ENCODE results near the gene HOXB3. TPM values are rescaled to one million over a fixed set of nuclear protein-coding genes. Genes with fewer than 3 reads are reported as not detected.

HOXB3 gene
- total RNA-seq, 2 donors from 2014 or later = 9.0 to 15.4 TPM

GRCh38 chr17:48564188-48565021 is 25.6 kb downstream of the HOXB3 start:
- ATAC-seq (peak; percentile 36 to 55), DNase-seq (ENCODE audit: low spot score) (no peak)
- Mint-ChIP-seq H3K4me3 (no peak overlapping the region), H3K9me3 (no peaks in the 10 kb centered on the region), H3K36me3 (no peaks in the 10 kb centered on the region), H3K4me1 (ENCODE audit: low read depth in 2 of 2) (peaks cover 11 to 35% of the 10 kb centered on the region in 2 donors), H3K27me3 (peaks cover 0 to 2% of the 10 kb centered on the region in 2 donors), H3K27ac (no peak overlapping the region)

DNA sequence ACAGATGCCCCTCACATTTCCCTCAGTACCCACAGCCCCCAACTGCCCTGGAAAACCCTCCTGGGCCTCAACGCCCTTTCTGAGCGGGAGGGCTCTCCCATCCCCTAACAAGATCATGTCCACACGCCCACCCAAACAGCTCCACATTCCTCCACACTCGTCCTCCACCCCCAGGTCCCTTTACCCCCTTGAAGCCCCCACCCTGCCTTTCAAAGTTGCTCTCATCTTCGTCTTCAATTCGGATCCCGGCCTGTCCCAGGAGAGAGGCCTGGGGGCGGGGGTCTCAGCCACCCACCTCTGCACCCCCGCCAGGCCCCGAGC is 26.2 kb downstream of the HOXB3 start:
- Mint-ChIP-seq H3K4me1 (ENCODE audit: low read depth in 2 of 2) (peaks cover 11 to 35% of the 10 kb centered on the region in 2 donors), H3K36me3 (no peaks in the 10 kb centered on the region), H3K27ac (no peak overlapping the region), H3K4me3 (no peak overlapping the region), H3K9me3 (no peaks in the 10 kb centered on the region), H3K27me3 (peaks cover 0 to 2% of the 10 kb centered on the region in 2 donors)
- no peak for ATAC-seq
- no peak for DNase-seq (ENCODE audit: low spot score)

DNA sequence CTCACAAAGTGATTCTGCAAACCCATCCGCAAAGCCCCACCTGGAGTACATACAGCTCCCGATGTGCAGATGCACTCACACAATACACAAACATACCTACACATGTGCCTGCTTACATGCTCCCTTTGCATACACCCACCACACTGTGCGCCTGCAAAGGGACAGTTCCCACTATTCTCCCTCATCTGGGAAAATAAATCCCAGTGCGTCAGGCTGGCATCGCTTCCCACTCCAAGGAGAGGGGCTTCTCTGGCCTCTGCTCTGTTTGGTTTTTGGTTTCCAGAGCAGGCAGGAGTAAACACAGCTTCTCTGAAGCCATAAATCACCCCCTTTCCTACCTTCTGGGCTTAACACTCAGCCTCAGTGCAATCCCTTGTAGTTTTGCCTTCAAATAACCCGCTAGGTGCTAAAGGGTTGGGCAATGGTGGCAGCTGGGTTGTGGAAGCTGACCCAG is 26.6 kb downstream of the HOXB3 start:
- DNase-seq (ENCODE audit: low spot score) = no peak
- peaks cover 0 to 2% of the 10 kb centered on the region in 2 donors for H3K27me3 Mint-ChIP-seq
- no peaks in the 10 kb centered on the region for H3K9me3 Mint-ChIP-seq

DNA sequence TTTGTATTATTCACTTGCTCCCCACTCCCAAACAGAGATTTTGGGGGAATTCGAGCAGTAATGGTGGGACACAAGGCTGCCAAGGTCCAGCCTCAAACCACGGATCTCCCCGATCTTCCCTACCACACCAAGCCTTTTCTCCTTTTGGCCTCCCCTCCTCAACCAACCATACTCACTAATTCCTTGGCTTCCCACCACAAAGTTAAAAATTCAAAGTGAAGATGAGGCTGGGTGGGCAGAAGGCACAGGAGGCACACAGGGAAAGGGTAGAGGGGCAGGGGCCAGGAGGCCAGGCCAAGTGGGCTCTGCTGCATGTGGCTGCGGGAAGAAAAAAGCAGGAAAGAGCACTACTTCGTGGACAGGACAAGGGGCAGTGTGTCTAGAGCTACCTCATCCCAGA is 27.1 kb downstream of the HOXB3 start:
- no peak overlapping the region for H3K27ac Mint-ChIP-seq
- no peak for DNase-seq (ENCODE audit: low spot score)

More for the DNA sequence above, 26.6 kb downstream of the HOXB3 start:
- no peak for ATAC-seq
- Mint-ChIP-seq H3K36me3 (no peaks in the 10 kb centered on the region), H3K4me1 (ENCODE audit: low read depth in 2 of 2) (peaks cover 11 to 33% of the 10 kb centered on the region in 2 donors), H3K4me3 (no peak overlapping the region), H3K27ac (no peak overlapping the region)

DNA sequence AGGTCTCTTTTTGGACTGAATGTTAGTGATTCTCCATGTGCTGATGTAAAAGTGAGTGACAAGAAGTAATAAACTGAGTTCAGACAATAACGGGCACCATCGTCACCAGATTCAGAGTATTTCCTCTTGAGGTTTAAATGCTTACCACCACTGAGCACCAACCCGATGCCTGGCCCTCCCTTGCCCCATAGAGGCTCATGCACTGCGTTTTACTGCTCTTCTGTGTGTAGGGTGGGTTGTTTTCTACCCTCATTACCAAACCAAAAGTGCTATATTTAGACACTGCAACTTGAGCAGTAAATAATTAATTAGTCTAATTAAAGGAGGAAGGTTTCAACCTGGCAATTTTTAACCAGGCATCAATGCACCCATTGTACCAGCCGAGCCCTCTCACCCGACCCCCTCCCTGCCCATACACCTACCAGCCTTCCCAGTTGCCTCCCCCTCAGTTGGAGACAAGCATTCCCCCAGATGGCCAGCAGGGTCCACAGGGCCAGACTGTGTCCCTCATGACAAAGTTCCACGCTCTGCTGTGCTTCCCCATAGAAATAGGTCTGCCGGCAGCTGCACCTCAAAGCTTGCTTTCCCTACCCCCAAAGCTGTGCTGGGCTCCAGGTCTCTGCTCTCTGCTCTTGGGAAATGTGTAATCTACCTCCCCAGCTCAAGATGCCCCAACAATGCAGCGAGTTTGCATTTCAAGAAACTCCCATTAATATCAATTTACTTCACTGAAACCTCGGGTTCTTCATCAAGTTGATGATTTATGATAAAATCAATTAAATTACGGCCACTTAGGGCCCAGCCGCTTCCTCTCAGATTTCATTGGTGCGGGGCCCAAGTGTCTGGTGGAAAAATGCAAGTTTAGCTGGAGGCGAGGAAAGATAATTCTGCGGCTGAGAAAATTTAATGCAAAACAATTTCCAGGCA is 27.9 kb downstream of the HOXB3 start:
- no peak overlapping the region for H3K4me3 Mint-ChIP-seq
- H3K36me3 Mint-ChIP-seq = no peaks in the 10 kb centered on the region
- peaks cover 0 to 2% of the 10 kb centered on the region in 2 donors for H3K27me3 Mint-ChIP-seq
- peaks cover 11 to 31% of the 10 kb centered on the region in 2 donors for H3K4me1 Mint-ChIP-seq (ENCODE audit: low read depth in 2 of 2)
- DNase-seq (ENCODE audit: low spot score) (no peak), ATAC-seq (no peak)
- no peaks in the 10 kb centered on the region for H3K9me3 Mint-ChIP-seq
- H3K27ac Mint-ChIP-seq = peak overlapping the region in 1 of 2 donors; percentile 12

More for the DNA sequence above, 27.1 kb downstream of the HOXB3 start:
- Mint-ChIP-seq H3K4me3 (no peak overlapping the region), H3K9me3 (no peaks in the 10 kb centered on the region), H3K36me3 (no peaks in the 10 kb centered on the region), H3K27me3 (peaks cover 0 to 2% of the 10 kb centered on the region in 2 donors), H3K4me1 (ENCODE audit: low read depth in 2 of 2) (peaks cover 11 to 31% of the 10 kb centered on the region in 2 donors)
- ATAC-seq = no peak

- H3K27me3 Mint-ChIP-seq = peaks cover 0 to 4% of the 10 kb centered on the region in 2 donors
- DNase-seq (ENCODE audit: low spot score) (no peak), ATAC-seq (no peak)
- H3K9me3 Mint-ChIP-seq = no peaks in the 10 kb centered on the region
- no peak overlapping the region for H3K4me3 Mint-ChIP-seq
- H3K36me3 Mint-ChIP-seq = no peaks in the 10 kb centered on the region
- H3K27ac Mint-ChIP-seq = no peak overlapping the region
- H3K4me1 Mint-ChIP-seq (ENCODE audit: low read depth in 2 of 2) = peaks cover 15 to 47% of the 10 kb centered on the region in 2 donors
Observed at GRCh38 chr17:48559840-48560817, 29.9 kb downstream of the HOXB3 start.

DNA sequence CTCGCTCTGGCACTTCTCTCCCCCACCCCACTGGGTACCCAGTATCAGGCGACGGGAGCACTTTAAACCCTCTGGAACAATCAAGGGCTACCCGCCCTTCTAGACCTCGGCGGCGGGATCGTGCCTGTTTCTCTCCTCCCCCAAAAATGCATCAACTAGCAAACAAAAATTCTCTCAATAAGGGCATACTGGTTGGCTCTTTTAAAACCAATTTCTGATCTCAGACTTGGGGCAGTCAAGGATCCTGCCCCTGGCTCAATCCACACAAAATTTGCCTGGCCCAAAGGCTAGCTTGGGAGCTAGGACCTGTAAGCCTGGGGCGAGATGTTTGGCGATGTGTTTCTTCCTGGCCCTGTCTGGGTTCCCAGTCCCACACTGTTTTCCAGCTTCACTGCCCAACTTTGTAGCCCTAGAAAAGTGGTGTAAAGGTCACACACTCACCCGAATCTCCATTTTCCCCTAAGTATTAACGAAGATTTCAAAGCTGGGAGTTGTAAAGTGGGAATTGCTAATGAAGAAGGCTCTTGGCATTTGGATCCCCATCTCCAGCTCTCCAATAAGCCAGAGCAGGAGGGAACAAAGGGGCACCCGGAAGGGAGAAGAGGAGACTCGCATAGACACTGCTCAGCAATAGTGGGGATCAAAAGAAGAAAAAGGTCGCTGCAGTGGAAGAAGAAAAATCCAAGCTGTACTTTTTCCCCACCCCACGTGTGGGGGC is 30.8 kb downstream of the HOXB3 start:
- no peak for ATAC-seq
- Mint-ChIP-seq H3K4me3 (no peak overlapping the region), H3K27ac (peak overlapping the region in 1 of 2 donors; percentile 45), H3K36me3 (no peaks in the 10 kb centered on the region), H3K4me1 (ENCODE audit: low read depth in 2 of 2) (peaks cover 19 to 47% of the 10 kb centered on the region in 2 donors), H3K27me3 (peaks cover 0 to 4% of the 10 kb centered on the region in 2 donors), H3K9me3 (no peaks in the 10 kb centered on the region)
- DNase-seq (ENCODE audit: low spot score) = no peak

- DNase-seq (ENCODE audit: low spot score) (no peak), ATAC-seq (no peak)
- Mint-ChIP-seq H3K36me3 (no peaks in the 10 kb centered on the region), H3K9me3 (no peaks in the 10 kb centered on the region), H3K27ac (no peak overlapping the region), H3K4me1 (ENCODE audit: low read depth in 2 of 2) (peaks cover 19 to 46% of the 10 kb centered on the region in 2 donors), H3K4me3 (no peak overlapping the region), H3K27me3 (peaks cover 0 to 4% of the 10 kb centered on the region in 2 donors)
Observed at GRCh38 chr17:48558831-48559121, 31.3 kb downstream of the HOXB3 start.

GRCh38 chr17:48558057-48558830 is 31.8 kb downstream of the HOXB3 start:
- Mint-ChIP-seq H3K4me3 (no peak overlapping the region), H3K9me3 (no peaks in the 10 kb centered on the region), H3K27me3 (peaks cover 0 to 4% of the 10 kb centered on the region in 2 donors), H3K27ac (peak overlapping the region in 1 of 2 donors; percentile 36), H3K36me3 (no peaks in the 10 kb centered on the region), H3K4me1 (ENCODE audit: low read depth in 2 of 2) (peaks cover 19 to 42% of the 10 kb centered on the region in 2 donors)
- no peak for DNase-seq (ENCODE audit: low spot score)
- ATAC-seq = no peak

- DNase-seq (ENCODE audit: low spot score) (no peak), ATAC-seq (no peak)
- H3K27me3 Mint-ChIP-seq = peaks cover 0 to 4% of the 10 kb centered on the region in 2 donors
- H3K4me1 Mint-ChIP-seq (ENCODE audit: low read depth in 2 of 2) = peaks cover 16 to 30% of the 10 kb centered on the region in 2 donors
- no peaks in the 10 kb centered on the region for H3K36me3 Mint-ChIP-seq
- peak overlapping the region; percentile 90 for H3K4me3 Mint-ChIP-seq
- H3K27ac Mint-ChIP-seq = peak overlapping the region; percentile 61 to 93
- H3K9me3 Mint-ChIP-seq = no peaks in the 10 kb centered on the region
Observed at GRCh38 chr17:48556576-48557401, 33.3 kb downstream of the HOXB3 start.

GRCh38 chr17:48556229-48556575 is 33.8 kb downstream of the HOXB3 start:
- Mint-ChIP-seq H3K27ac (peak overlapping the region; percentile 61 to 93), H3K27me3 (peaks cover 0 to 4% of the 10 kb centered on the region in 2 donors), H3K36me3 (no peaks in the 10 kb centered on the region), H3K4me3 (peak overlapping the region; percentile 90), H3K4me1 (ENCODE audit: low read depth in 2 of 2) (peaks cover 11 to 24% of the 10 kb centered on the region in 2 donors), H3K9me3 (no peaks in the 10 kb centered on the region)
- DNase-seq (ENCODE audit: low spot score) (no peak), ATAC-seq (no peak)
